Spleen (tissue), 11 donors: Measurements from ENCODE around the gene ZNF490. TPM values are rescaled to one million over a fixed set of nuclear protein-coding genes. Genes with fewer than 3 reads are reported as not detected.

Source experiments
- DNase-seq: peaks from one replicate; pipeline ENCODE4 v3.0.0-alpha.2; 2020
- H3K27ac ChIP-seq, 8 donors: fragments of 200-600 bp; sonication (generic) in 7 of 8; 1 replicate in 4 of 8; 2 replicates in 4 of 8; pipeline versions ENCODE4 v1.5.0 to v1.8.0; 2016 to 2021; ENCODE audit warnings: inconsistent platforms in 4 of 8, mild to moderate bottlenecking in 4 of 8, moderate library complexity in 1 of 8
- H3K27me3 ChIP-seq, 7 donors: fragments of 200-600 bp; sonication (generic) in 6 of 7; replicated peaks in 1 of 7; 1 replicate in 4 of 7; 2 replicates in 3 of 7; pipeline versions ENCODE4 v1.5.0 to v1.8.0; 2016 to 2021; ENCODE audit warnings: inconsistent platforms in 3 of 7, mild to moderate bottlenecking in 1 of 7
- H3K36me3 ChIP-seq, 6 donors: fragments of 200-600 bp; sonication (generic) in 5 of 6; 1 replicate in 4 of 6; 2 replicates in 2 of 6; pipeline versions ENCODE4 v1.5.0 to v1.8.0; 2016 to 2021; ENCODE audit warnings: inconsistent platforms in 2 of 6
- H3K4me1 ChIP-seq, 6 donors: fragments of 200-600 bp; sonication (generic) in 5 of 6; 1 replicate in 3 of 6; 2 replicates in 3 of 6; pipeline versions ENCODE4 v1.5.0 to v1.8.0; 2016 to 2021; ENCODE audit warnings: inconsistent platforms in 3 of 6
- H3K4me3 ChIP-seq, 8 donors: fragments of 200-600 bp; sonication (generic) in 7 of 8; 1 replicate in 4 of 8; 2 replicates in 4 of 8; pipeline versions ENCODE4 v1.5.0 to v1.8.0; 2016 to 2021; ENCODE audit warnings: inconsistent platforms in 4 of 8, mild to moderate bottlenecking in 4 of 8, moderate library complexity in 2 of 8
- H3K9me3 ChIP-seq, 8 donors: fragments of 200-600 bp; sonication (generic) in 7 of 8; 1 replicate in 4 of 8; 2 replicates in 4 of 8; pipeline versions ENCODE4 v1.5.0 to v1.8.0; 2016 to 2021; ENCODE audit warnings: inconsistent platforms in 4 of 8
- CTCF ChIP-seq, 11 experiments: fragments of 200-600 bp in 7 of 11; fragments of 450-650 bp in 4 of 11; sonication (generic) in 4 of 11; IDR thresholded peaks in 8 of 11; conservative IDR thresholded peaks in 3 of 11; 1 replicate in 7 of 11; 2 replicates in 4 of 11; pipeline versions ENCODE4 v1.4.0 to v1.8.0; 2016 to 2021; ENCODE audit warnings: antibody characterized with exemption in 11 of 11, inconsistent platforms in 4 of 11, mild to moderate bottlenecking in 1 of 11
- POLR2A ChIP-seq, 3 donors: fragments of 450-650 bp; IDR thresholded peaks; one replicate each; pipeline ENCODE4 v1.5.1; 2017; ENCODE audit warnings: antibody characterized with exemption in 3 of 3, mild to moderate bottlenecking in 1 of 3
- POLR2AphosphoS5 ChIP-seq, 3 donors: sonication (generic); formaldehyde crosslinking; IDR thresholded peaks; one replicate each; pipeline ENCODE4 v1.5.1; 2017; ENCODE audit warnings: antibody characterized with exemption in 3 of 3
- WGBS, 5 donors: extraction: QIAGEN DNeasy Blood & Tissue Kit in 3 of 5; methylation state at CpG; one replicate each; pipeline versions ENCODE4 v1.1.5 to v1.1.7; 2013 to 2018; 5-methylcytosine and 5-hydroxymethylcytosine counted together
- intact Hi-C: fragments of 100-400 bp; cut with DNase I; formaldehyde crosslinking; loops from one replicate; pipeline ENCODE4 v1.15.0; 2023; ENCODE audit warnings: low total_unique reads
- polyA plus RNA-seq, 3 donors: library from polyadenylated mRNA; stranded (reverse); fragments of 200-250 nt; gene quantifications; one replicate each; pipeline ENCODE4 v1.2.1, GENCODE V29; 2013
- total RNA-seq, 7 donors: library from RNA; depleted of rRNA in 3 of 7; stranded (reverse); fragments of >200 nt in 3 of 7; fragmentation: NEBNext Ultra II Directional in 4 of 7; extraction: Animal tissue kit (Norgen Biotek cat#: 25700) in 4 of 7; gene quantifications; one replicate each; pipeline versions ENCODE4 v1.1.0 to v1.2.1, GENCODE V29; 2016 to 2021
- donor health status: healthy with polysubstance abuse.
- donor health status: DM: no; HTN: no; CAD: no; lungs with moderate emphysema.
- donor health status: DM: no; HTN: no; CAD: no.
- donor health status: Bipolar disorder and iron deficiency.
- donor health status: healthy.
- donor health status: DM: no; HTN: no; CAD: no.
- donor health status: DM: yes; HTN: yes; CAD: no.

Gene ZNF490
- total and polyA plus RNA-seq, 10 donors = 0.77 to 21.7 (median 14.7) TPM

- Histone ChIP-seq H3K27me3 (no peaks in the 10 kb centered on the region), H3K4me1 (peaks cover 0 to 17% (median 12%) of the 10 kb centered on the region in 6 donors), H3K4me3 (no peak overlapping the region), H3K36me3 (peaks cover 0 to 48% (median 5%) of the 10 kb centered on the region in 6 donors), H3K9me3 (no peaks in the 10 kb centered on the region), H3K27ac (no peak overlapping the region)
- no peak for TF ChIP-seq POLR2A (IDR thresholded peaks at IDR 0.05)
- TF ChIP-seq CTCF (IDR thresholded peaks at IDR 0.05 in 8 of 11, conservative IDR thresholded peaks at IDR 0.05 in 3 of 11) = no peak
- peak in 1 of 3 donors; percentile 38 for TF ChIP-seq POLR2AphosphoS5 (IDR thresholded peaks at IDR 0.05)
- intact Hi-C loops = no loop called here
- peak; percentile 69 for DNase-seq
- 92 to 97% (median 96%) methylated on average over 14 to 26 of the region's 26 CpGs for WGBS, 5 donors
Measured at GRCh38 chr19:12642506-12642905, 31.9 kb upstream of the ZNF490 start.

- intact Hi-C loops = no loop called here
- 79 to 90% (median 85%) methylated on average over 13 of the region's 13 CpGs for WGBS, 5 donors
Measured at GRCh38 chr19:12641456-12641855, 30.8 kb upstream of the ZNF490 start.

GRCh38 chr19:12639901-12640613 is 29.4 kb upstream of the ZNF490 start:
- Histone ChIP-seq H3K4me1 (peaks cover 0 to 14% (median 12%) of the 10 kb centered on the region in 6 donors), H3K27me3 (no peaks in the 10 kb centered on the region), H3K4me3 (peak overlapping the region in 5 of 8 donors; percentile 4 to 60 (median 25)), H3K27ac (peak overlapping the region in 3 of 8 donors; percentile 2 to 56 (median 50)), H3K9me3 (no peaks in the 10 kb centered on the region), H3K36me3 (peaks cover 0 to 24% (median 5%) of the 10 kb centered on the region in 6 donors)
- intact Hi-C loops = no loop called here
- WGBS, 5 donors = 10 to 16% (median 10%) methylated on average over 12 to 39 of the region's 39 CpGs
- TF ChIP-seq CTCF (IDR thresholded peaks at IDR 0.05 in 8 of 11, conservative IDR thresholded peaks at IDR 0.05 in 3 of 11) = peak; percentile 71 to 95 (median 88)
- TF ChIP-seq POLR2AphosphoS5 (IDR thresholded peaks at IDR 0.05) = peak; percentile 73 to 81 (median 77)
- TF ChIP-seq POLR2A (IDR thresholded peaks at IDR 0.05) = no peak
- DNase-seq = peak; percentile 95

More at GRCh38 chr19:12641456-12641855, 30.8 kb upstream of the ZNF490 start:
- Histone ChIP-seq H3K4me3 (no peak overlapping the region), H3K4me1 (peaks cover 0 to 14% (median 12%) of the 10 kb centered on the region in 6 donors), H3K9me3 (no peaks in the 10 kb centered on the region), H3K36me3 (peaks cover 0 to 38% (median 5%) of the 10 kb centered on the region in 6 donors), H3K27ac (no peak overlapping the region), H3K27me3 (no peaks in the 10 kb centered on the region)
- TF ChIP-seq CTCF (IDR thresholded peaks at IDR 0.05 in 8 of 11, conservative IDR thresholded peaks at IDR 0.05 in 3 of 11) = no peak
- no peak for TF ChIP-seq POLR2AphosphoS5 (IDR thresholded peaks at IDR 0.05)
- TF ChIP-seq POLR2A (IDR thresholded peaks at IDR 0.05) = no peak
- peak; percentile 37 for DNase-seq

DNA sequence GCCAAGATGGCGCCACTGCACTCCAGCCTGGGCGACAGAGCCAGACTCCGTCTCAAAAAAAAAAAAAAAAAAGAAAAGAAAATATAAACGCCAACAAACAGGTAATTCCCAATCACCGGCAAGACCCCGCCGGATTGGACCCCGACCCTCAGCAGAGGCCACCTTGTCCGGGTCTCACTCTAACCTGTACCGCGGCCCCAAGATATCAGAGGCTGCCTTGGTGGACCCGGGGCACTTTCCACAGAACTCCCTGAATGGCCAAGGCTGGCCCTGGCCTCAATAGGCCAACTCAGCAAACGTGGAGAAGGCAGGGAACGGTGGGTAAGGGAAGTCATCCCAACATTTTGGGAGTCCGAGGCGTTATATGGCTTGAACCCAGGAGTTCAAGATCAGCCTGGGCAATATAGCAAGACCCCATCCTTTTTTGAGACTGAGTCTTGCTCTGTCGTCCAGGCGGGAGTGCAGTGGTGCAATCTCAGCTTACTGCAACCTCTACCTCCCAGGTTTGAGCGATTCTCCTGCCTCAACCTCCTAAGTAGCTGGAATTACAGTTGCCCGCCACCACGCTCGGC is 28.1 kb upstream of the ZNF490 start:
- Histone ChIP-seq H3K4me3 (no peak overlapping the region), H3K4me1 (peaks cover 0 to 14% (median 12%) of the 10 kb centered on the region in 6 donors), H3K36me3 (peaks cover 0 to 10% (median under 1%) of the 10 kb centered on the region in 6 donors), H3K9me3 (no peaks in the 10 kb centered on the region), H3K27ac (no peak overlapping the region), H3K27me3 (no peaks in the 10 kb centered on the region)
- intact Hi-C loops = no loop called here
- WGBS, 5 donors = 95 to 97% (median 96%) methylated on average over 19 to 22 of the region's 22 CpGs
- DNase-seq = peak; percentile 67
- no peak for TF ChIP-seq POLR2AphosphoS5 (IDR thresholded peaks at IDR 0.05)
- TF ChIP-seq POLR2A (IDR thresholded peaks at IDR 0.05) = no peak
- TF ChIP-seq CTCF (IDR thresholded peaks at IDR 0.05 in 8 of 11, conservative IDR thresholded peaks at IDR 0.05 in 3 of 11) = no peak
